Activated naive CD8-positive, alpha-beta T cell treated with anti-CD3 and anti-CD28 coated beads, Interleukin-2, amount 10 ng/mL, durations not matched to agents 7 days and 5 days (primary cell): ENCODE results near the gene NUMB. TPM values are rescaled to one million over a fixed set of nuclear protein-coding genes. Genes with fewer than 3 reads are reported as not detected.

Experiments
- ATAC-seq: fragments of 150-1000 bp; cut with Tn5 transposase; one replicate; pipeline ENCODE4 v1.10.0; 2021; ENCODE audit warnings: low read depth, moderate library complexity
- POLR2A ChIA-PET: fragments of 350-600 bp; sonication (Branson Sonifier 250); formaldehyde crosslinking; loops from one replicate; lab custom pipeline; 2021; ENCODE audit warnings: antibody characterized with exemption; lab: Charles Lee
- DNase-seq: peaks from one replicate; pipeline ENCODE4 v3.0.0; 2021
- H3K27ac Mint-ChIP-seq: one replicate; pipeline ENCODE4 v1.8.0; 2022; ENCODE audit warnings: mild to moderate bottlenecking, mixed read lengths
- H3K27me3 Mint-ChIP-seq: one replicate; pipeline ENCODE4 v1.8.0; 2022; ENCODE audit warnings: mild to moderate bottlenecking, moderate library complexity, mixed read lengths
- H3K36me3 Mint-ChIP-seq: one replicate; pipeline ENCODE4 v1.8.0; 2021; ENCODE audit warnings: mild to moderate bottlenecking, mixed read lengths
- H3K4me1 Mint-ChIP-seq: one replicate; pipeline ENCODE4 v1.8.0; 2021; ENCODE audit warnings: mixed read lengths
- H3K4me3 Mint-ChIP-seq: one replicate; pipeline ENCODE4 v1.8.0; 2022; ENCODE audit warnings: mild to moderate bottlenecking, moderate library complexity, mixed read lengths
- H3K9me3 Mint-ChIP-seq: one replicate; pipeline ENCODE4 v1.8.0; 2021; ENCODE audit warnings: mixed read lengths
- total RNA-seq, 2 experiments: library from RNA; stranded (reverse); gene quantifications; one replicate each; pipeline ENCODE4 v1.2.3, GENCODE V29; 2021

NUMB gene
- total RNA-seq, 2 experiments from 2014 or later, result 47.5 to 50.3 TPM

GRCh38 chr14:73242357-73242901 lies 215.9 kb downstream of the NUMB start:
- H3K4me1 Mint-ChIP-seq, result peaks cover 30% of the 10 kb centered on the region
- DNase-seq (no peak), ATAC-seq (no peak)
- POLR2A ChIA-PET, result no interaction called here
- no peaks in the 10 kb centered on the region for H3K9me3 Mint-ChIP-seq
- no peaks in the 10 kb centered on the region for H3K36me3 Mint-ChIP-seq
- H3K4me3 Mint-ChIP-seq, result peak overlapping the region; percentile 66
- peak overlapping the region; percentile 30 for H3K27ac Mint-ChIP-seq
- peaks cover 54% of the 10 kb centered on the region for H3K27me3 Mint-ChIP-seq

GRCh38 chr14:73241481-73242165 lies 216.7 kb downstream of the NUMB start:
- Mint-ChIP-seq H3K9me3 (no peaks in the 10 kb centered on the region), H3K27me3 (peaks cover 61% of the 10 kb centered on the region), H3K36me3 (no peaks in the 10 kb centered on the region), H3K4me1 (peaks cover 30% of the 10 kb centered on the region), H3K4me3 (no peak overlapping the region), H3K27ac (no peak overlapping the region)
- POLR2A ChIA-PET, result no interaction called here
- no peak for ATAC-seq
- DNase-seq, result peak; percentile 22

DNA sequence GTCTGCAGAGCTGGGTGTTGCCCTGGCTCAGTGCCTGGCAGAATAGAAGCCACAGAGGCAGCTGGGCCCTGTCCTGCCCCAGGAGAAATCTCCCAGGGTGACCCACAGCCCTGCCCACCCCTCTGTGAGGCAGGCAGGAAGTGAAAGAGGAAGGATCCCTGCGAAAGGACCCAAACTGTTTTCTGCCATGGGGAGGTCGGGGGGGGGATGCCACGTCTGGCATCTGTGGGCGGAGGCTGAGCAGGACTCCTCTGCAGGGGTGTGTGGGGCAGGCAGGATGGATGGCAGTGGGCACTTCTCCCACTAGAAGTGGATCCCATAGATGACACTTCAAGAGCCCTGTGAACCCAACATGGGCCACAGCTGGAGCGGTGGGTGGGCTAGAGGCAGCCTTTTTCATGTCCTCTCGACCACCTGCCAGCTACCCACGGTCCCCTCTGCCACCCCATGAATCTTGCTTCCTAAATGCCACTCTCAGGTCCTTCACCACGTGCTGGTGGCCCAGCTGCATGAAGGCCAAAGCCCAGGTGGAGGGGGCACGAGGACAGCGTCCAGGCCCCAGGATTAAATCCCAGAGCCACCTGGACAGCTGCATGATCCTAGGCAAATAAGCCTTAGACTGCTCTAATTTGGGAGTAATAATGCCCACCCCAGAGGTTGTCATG lies 217.4 kb downstream of the NUMB start:
- no peak overlapping the region for H3K4me3 Mint-ChIP-seq
- H3K36me3 Mint-ChIP-seq, result no peaks in the 10 kb centered on the region
- ATAC-seq (no peak), DNase-seq (peak; percentile 26)
- POLR2A ChIA-PET, result no interaction called here
- peaks cover 30% of the 10 kb centered on the region for H3K4me1 Mint-ChIP-seq
- peaks cover 65% of the 10 kb centered on the region for H3K27me3 Mint-ChIP-seq
- H3K9me3 Mint-ChIP-seq, result no peaks in the 10 kb centered on the region
- H3K27ac Mint-ChIP-seq, result no peak overlapping the region

DNA sequence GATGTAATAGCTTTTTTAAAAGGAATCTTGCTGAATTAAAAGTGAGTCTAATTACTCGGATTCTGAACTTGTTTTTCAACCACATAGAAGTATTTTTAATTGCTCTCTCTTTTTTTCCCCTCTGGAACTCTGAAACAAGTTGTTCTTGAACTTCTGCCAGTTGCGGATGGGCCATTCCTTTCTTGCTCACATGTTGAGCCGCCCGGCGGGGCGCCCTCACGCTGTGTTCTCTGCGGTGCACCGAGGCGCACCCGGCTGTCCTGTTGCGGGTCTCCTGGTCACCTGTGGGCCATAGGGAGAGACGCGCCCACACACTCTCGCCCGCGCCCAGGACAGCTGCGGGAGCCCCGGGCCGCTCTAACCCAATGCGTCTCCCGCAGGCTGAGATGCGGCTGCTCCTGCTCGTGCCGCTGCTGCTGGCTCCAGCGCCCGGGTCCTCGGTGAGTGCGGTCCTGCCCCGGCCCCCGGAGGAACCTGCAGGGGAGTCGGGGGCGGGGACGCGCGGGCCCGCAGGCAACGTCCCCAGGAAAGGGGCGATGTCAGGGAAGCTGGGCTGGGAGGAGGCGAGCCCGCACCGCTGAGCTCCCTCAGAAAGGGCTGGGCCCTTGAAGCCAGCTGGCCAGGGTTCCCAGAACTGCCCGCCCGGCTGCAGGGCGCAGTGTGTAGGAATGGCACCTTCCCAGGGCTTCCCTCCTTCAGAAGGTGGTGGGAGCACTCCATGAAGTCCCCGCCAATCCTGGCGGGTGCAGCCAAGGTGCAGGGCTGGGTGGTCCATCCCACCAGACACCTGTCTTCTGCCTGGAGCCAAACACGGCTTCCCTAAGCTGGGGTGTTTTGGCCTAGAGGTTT lies 218.7 kb downstream of the NUMB start:
- Mint-ChIP-seq H3K4me3 (no peak overlapping the region), H3K9me3 (no peaks in the 10 kb centered on the region), H3K36me3 (no peaks in the 10 kb centered on the region), H3K4me1 (peaks cover 30% of the 10 kb centered on the region), H3K27ac (no peak overlapping the region), H3K27me3 (peaks cover 78% of the 10 kb centered on the region)
- ATAC-seq, result no peak
- peak; percentile 29 for DNase-seq
- POLR2A ChIA-PET, result no interaction called here

DNA sequence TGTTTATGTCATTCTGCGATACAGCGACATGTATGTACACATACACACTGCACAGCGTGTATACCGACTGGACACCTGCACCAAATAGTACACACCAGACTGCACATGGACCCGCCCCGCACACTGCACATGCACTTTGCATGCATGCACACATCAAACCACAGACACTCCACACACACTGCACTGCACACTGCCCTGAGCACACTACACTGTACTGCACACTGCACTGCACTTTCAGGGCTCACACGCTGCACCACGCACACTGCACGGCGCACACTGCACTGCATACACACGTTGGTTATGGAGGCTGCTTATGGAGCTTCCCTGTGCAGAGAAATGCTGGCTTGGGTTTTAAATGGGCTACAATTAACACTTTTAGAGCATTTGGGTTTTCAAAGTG lies 219.4 kb downstream of the NUMB start:
- Mint-ChIP-seq H3K27me3 (peaks cover 80% of the 10 kb centered on the region), H3K4me1 (peaks cover 30% of the 10 kb centered on the region), H3K36me3 (no peaks in the 10 kb centered on the region), H3K4me3 (no peak overlapping the region), H3K9me3 (no peaks in the 10 kb centered on the region), H3K27ac (no peak overlapping the region)
- ATAC-seq (no peak), DNase-seq (peak; percentile 25)
- POLR2A ChIA-PET, result no interaction called here

- Mint-ChIP-seq H3K4me3 (peak overlapping the region; percentile 32), H3K36me3 (no peaks in the 10 kb centered on the region), H3K27ac (no peak overlapping the region), H3K9me3 (no peaks in the 10 kb centered on the region), H3K27me3 (peaks cover 80% of the 10 kb centered on the region), H3K4me1 (peaks cover 26% of the 10 kb centered on the region)
- DNase-seq, result peak; percentile 29
- POLR2A ChIA-PET, result no interaction called here
- no peak for ATAC-seq
Measured at GRCh38 chr14:73238424-73238852, 219.9 kb downstream of the NUMB start.

- DNase-seq (no peak), ATAC-seq (peak; percentile 26)
- Mint-ChIP-seq H3K4me3 (peak overlapping the region; percentile 32), H3K27ac (no peak overlapping the region), H3K27me3 (peaks cover 81% of the 10 kb centered on the region), H3K4me1 (peaks cover 22% of the 10 kb centered on the region), H3K36me3 (no peaks in the 10 kb centered on the region), H3K9me3 (no peaks in the 10 kb centered on the region)
- POLR2A ChIA-PET, result no interaction called here
Measured at GRCh38 chr14:73237786-73238423, 220.4 kb downstream of the NUMB start.

GRCh38 chr14:73237219-73237785 lies 221.0 kb downstream of the NUMB start, which contains the start of gene PAPLN:
Gene PAPLN, plus strand, starts transcription at chr14:73237506. Its CDS starts 2,273 bp downstream, at chr14:73239779.
- Mint-ChIP-seq H3K27me3 (peaks cover 82% of the 10 kb centered on the region), H3K27ac (no peak within 1 kb of the TSS), H3K4me3 (peak within 1 kb of the TSS; percentile 67), H3K4me1 (peaks cover 16% of the 10 kb centered on the region), H3K9me3 (no peaks in the 10 kb centered on the region), H3K36me3 (no peaks in the 10 kb centered on the region)
- DNase-seq (no peak), ATAC-seq (no peak)
- POLR2A ChIA-PET, result no interaction called here

DNA sequence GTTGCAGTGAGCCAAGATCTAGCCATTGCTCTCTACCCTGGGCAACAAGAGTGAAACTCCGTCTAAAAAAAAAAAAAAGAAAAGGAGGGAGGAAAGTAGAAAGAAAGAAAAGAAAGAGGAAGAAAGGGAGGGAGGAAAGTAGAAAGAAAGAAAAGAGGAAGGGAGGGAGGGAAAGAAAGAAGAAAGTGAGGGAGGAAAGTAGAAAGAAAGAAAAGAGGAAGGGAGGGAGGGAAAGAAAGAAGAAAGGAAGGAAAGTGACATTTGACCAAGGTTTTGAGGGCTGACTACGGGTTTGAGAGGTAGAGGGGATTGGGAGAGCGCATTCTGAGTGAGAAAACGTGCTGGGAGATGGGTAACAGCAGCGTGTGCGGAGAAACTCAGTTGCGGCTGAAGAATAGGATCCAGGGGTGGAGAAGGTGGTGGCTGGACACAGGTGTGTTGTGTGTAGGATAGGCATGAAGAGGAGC lies 221.6 kb downstream of the NUMB start:
- H3K36me3 Mint-ChIP-seq, result no peaks in the 10 kb centered on the region
- POLR2A ChIA-PET, result no interaction called here
- H3K4me1 Mint-ChIP-seq, result peaks cover 15% of the 10 kb centered on the region
- ATAC-seq (no peak), DNase-seq (no peak)
- H3K27me3 Mint-ChIP-seq, result peaks cover 81% of the 10 kb centered on the region
- H3K4me3 Mint-ChIP-seq, result peak overlapping the region; percentile 67
- no peaks in the 10 kb centered on the region for H3K9me3 Mint-ChIP-seq
- no peak overlapping the region for H3K27ac Mint-ChIP-seq

GRCh38 chr14:73236157-73236556 lies 222.2 kb downstream of the NUMB start:
- POLR2A ChIA-PET, result no interaction called here
- Mint-ChIP-seq H3K27ac (no peak overlapping the region), H3K4me1 (peaks cover 15% of the 10 kb centered on the region), H3K36me3 (no peaks in the 10 kb centered on the region), H3K27me3 (peaks cover 75% of the 10 kb centered on the region), H3K9me3 (no peaks in the 10 kb centered on the region), H3K4me3 (no peak overlapping the region)
- DNase-seq (no peak), ATAC-seq (no peak)

GRCh38 chr14:73235531-73236155 lies 222.7 kb downstream of the NUMB start:
- Mint-ChIP-seq H3K4me3 (no peak overlapping the region), H3K4me1 (peaks cover 11% of the 10 kb centered on the region), H3K36me3 (no peaks in the 10 kb centered on the region), H3K9me3 (no peaks in the 10 kb centered on the region), H3K27ac (no peak overlapping the region), H3K27me3 (peaks cover 69% of the 10 kb centered on the region)
- POLR2A ChIA-PET, result no interaction called here
- DNase-seq, result no peak
- no peak for ATAC-seq
